GOT3 (cell line): ENCODE data around the gene DOP1A.
"Not testable (repeated sequence)": the region's sequence is repeated elsewhere in the genome, so short reads cannot be mapped to it uniquely, and the experiment has no call there.

Experiments used
- DNase-seq: peaks from one replicate; lab custom pipeline; 2025; ENCODE audit warnings: mixed read lengths; lab: John Stamatoyannopoulos, UW

DOP1A gene

GRCh38 chr6:83151114-83151513, 83.6 kb downstream of the DOP1A start:
- no peak for DNase-seq

GRCh38 chr6:83152913-83153312, 85.4 kb downstream of the DOP1A start:
- no peak for DNase-seq

GRCh38 chr6:83153883-83154521, 86.5 kb downstream of the DOP1A start:
- no peak for DNase-seq

DNA sequence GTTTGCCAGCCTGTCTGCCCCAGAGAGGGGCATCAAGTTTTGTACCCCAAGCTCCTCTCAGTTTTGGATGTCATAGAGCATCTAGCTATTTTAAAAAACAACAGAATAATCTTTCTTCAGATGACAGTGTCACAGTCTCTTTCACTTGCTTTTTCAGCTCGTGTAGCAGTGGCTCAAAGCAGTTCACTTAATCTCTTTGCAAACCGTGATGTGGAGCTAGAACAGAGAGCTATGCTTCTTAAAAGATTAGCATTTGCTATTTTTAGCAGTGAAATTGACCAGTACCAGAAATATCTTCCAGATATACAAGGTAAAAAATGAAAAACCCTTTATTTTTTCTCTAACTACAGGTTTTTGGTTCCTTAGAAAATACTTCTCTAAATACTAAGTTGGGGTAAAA, 88.3 kb downstream of the DOP1A start:
- no peak for DNase-seq

DNA sequence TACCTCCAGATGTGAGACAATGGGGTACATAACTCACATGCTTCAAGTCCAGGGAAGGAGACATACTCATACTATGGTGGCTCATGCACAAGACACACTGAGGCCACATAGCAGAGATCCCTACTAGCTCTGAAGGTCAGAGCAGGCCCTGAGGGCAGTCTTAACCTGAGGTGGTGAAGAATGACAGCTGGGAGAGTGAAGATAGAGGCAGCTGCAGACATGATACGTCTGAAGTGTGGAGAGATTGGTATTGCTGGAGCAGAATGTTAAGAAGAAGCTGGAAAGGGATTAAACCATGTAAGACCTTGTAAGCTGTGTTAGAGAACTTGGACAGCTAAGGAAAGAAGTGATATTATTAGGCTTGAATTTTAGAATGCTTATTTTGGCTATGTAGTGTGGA, 92.7 kb downstream of the DOP1A start:
- no peak for DNase-seq

DNA sequence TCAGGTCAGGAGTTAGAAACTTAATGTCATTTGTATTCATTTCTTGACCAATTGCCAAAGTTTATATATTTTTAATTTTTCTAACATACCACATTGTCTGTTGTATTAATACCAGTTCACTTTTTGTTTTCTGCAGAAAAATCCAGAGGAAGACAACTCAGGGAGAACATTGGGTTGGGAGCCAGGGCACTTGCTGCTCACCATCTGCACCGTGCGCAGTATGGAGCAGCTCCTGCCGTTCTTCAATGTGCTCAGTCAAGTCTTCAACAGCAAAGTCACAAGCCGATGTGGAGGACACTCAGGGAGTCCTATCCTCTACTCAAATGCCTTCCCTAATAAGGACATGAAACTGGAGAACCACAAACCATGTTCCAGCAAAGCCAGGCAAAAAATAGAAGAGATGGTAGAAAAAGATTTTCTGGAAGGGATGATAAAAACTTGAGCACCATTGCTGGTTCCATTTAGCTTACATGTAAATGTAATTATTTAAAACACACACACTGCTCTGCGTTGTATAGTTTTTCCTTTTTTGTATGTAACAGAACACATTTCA, 100.3 kb downstream of the DOP1A start:
- DNase-seq: no peak

DNA sequence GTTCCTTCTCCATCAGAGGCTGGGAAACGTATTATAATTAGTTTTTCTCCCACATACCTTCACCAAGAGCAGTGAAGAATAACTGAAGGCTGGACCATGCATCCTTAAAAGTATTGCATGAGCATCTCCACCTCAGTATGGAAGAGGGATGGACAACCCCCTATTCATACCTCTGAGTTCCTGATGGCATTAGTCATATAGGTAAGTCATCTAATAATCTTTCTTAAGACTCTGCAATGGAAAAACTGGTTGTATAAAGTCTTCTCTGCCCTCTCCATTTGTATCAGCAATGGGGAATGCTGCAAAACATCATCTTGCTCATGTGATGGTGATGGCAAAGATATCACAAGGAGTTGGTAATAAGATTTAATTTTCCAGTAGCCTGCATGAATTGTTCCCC, 101.1 kb downstream of the DOP1A start:
- DNase-seq: no peak

- no peak for DNase-seq
These were observed 101.6 kb downstream of the DOP1A start for GRCh38 chr6:83169106-83169505.

DNA sequence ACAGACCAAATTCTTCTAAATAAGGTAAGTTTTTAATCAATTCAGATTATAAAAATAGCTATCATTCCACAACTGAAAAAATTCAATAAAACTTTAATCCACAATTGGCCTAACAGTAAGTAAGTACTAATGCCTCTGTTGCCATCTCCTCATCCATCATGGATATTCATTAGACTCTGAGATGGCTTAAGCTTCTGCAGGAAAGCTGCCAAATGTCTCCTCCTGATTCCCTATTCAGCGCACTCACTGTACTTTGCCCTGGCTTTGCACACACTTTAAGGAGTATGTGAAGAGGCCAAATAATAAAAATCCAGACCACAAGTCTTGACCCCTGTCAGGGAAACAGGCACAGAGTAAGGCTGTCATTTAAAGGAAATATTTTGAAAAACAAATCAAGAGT, 102.0 kb downstream of the DOP1A start:
- DNase-seq: no peak

GRCh38 chr6:83176246-83176645, 108.8 kb downstream of the DOP1A start:
- DNase-seq: no peak

DNA sequence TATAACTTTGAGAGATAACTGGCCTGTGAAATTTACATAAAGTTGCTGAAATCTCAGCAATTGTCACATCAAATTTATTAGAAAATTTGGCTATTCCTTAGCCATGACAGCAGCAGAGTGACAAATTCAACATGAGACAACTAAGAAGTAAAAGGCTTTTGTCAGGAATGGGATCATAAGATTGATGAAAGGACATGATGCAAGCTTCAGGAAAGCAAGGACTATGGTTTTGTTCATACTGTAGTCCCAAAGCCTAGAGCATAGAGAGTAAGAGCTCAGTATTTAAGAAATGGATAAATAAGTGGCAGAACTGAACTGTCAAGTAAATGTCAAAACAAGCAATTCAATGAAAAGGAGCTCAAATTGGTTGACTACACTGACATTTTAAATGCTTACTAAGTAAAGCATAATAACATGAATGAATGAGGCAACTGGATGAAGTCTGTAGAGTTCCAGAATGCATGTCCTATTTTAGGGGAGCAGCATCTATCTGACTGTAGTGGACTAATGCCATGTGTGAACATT, 113.0 kb downstream of the DOP1A start:
- no peak for DNase-seq

GRCh38 chr6:83182114-83182513, 114.6 kb downstream of the DOP1A start:
- DNase-seq: no peak

- DNase-seq: peak; percentile 8
These were observed 115.8 kb downstream of the DOP1A start for GRCh38 chr6:83183082-83183828.

DNA sequence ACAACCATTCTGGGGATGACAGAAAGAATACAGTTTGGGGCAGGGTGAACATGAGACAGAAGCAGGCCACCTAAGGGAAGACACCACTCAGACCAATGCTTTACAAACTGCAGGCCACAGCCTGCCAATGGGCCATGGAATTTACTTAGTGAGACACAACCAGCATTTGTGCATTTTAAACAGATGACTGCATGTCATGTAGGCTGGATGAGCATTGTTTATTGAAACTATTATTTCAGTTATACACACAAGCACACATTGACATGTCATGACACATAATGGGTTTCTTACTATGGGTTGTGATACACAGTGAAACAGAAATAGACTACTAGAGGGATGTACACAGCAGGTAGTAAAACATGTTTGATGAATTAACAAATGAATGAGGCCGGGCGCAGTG, 117.6 kb downstream of the DOP1A start:
- no peak for DNase-seq

DNA sequence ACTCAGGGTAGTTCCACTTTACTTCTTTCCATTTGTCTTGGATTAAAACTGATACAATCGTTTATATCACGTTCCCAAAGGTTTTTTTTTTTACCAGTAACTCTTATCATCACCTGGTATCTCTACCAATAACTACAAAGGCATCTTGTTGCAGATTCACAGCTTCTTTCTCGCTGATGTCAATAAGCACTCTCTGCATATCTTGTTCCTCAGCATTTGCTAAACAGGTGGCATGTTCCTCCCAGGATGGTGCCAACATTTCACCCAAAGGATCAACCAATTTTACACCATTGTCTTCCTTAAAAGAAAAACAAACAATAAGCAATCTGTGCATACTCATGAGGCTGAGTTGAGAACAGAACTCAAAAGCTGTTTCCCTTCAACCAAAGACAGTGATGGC, 121.0 kb downstream of the DOP1A start:
- no peak for DNase-seq

- DNase-seq: no peak
These were observed 123.2 kb downstream of the DOP1A start for GRCh38 chr6:83190626-83191025.

DNA sequence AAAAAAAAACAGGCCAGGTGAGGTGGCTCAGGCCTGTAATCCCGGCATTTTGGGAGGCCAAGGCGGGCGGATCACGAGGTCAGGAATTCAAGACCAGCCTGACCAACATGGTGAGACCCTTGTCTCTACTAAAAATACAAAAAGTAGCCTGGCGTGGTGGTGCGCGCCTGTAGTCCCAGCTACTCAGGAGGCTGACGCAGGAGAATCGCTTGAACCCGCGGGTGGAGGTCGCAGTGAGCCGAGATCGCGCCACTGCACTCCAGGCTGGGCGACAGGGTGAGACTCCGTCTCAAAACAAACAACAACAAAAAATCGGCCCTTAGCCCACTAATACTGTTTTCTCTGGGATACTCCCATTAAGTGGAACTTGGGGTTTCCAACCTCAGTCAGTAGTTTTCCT, 124.5 kb downstream of the DOP1A start:
- DNase-seq: not testable (repeated sequence)

GRCh38 chr6:83192456-83192855, 125.0 kb downstream of the DOP1A start:
- DNase-seq: no peak

DNA sequence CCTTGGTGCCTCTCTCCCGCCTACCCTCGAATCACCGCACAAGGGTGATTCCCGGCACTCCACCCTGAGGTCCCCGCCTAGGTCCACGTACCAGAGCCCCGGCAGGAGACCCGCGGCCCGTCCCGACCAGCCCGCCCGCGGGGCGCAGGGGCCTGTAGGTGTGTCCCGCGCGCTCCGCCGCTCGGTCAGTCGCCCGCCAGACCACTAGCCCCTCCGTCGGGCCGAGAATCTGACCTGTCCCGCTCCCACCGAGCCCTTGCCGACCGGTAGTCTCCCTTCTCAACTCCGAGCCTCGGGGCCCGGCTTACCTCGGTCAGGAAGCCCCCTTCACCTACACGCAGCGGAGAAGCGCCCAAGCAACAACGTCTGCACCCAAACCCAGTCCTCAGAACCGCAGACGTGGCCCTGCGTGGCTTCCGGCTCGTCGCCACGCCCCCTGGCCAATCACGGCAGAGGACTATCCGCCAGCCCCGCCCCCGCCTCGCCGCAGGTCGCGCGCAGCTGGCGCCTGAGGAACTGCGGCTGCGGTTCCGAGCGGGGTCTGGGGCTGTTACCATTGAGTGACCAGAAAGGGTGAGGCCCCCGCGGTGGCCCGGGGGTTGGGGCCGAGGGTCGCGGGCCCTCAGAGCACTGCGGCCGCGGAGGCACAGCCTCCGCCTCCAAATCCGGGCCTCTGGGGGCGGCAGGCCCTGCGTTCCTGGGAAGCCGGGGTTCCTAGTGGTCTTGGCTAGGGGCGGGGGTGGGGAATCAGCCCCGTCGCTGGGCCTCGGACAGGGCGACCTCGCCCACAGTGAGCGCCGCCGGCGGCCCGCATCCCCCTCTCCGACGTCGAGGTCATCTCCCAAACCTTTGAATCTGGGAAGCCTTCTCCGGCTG, 125.6 kb downstream of the DOP1A start, which contains the start of the genes PGM3 and RWDD2A:
TSS of gene PGM3 (minus strand) at position 395 of the 876 bp plus-strand sequence. CDS start 2,253 bp downstream, outside the sequence.
TSS of gene RWDD2A (plus strand) at position 487 of the 876 bp plus-strand sequence. CDS start 1,095 bp downstream, outside the sequence.
- DNase-seq: peak; percentile 53

DNA sequence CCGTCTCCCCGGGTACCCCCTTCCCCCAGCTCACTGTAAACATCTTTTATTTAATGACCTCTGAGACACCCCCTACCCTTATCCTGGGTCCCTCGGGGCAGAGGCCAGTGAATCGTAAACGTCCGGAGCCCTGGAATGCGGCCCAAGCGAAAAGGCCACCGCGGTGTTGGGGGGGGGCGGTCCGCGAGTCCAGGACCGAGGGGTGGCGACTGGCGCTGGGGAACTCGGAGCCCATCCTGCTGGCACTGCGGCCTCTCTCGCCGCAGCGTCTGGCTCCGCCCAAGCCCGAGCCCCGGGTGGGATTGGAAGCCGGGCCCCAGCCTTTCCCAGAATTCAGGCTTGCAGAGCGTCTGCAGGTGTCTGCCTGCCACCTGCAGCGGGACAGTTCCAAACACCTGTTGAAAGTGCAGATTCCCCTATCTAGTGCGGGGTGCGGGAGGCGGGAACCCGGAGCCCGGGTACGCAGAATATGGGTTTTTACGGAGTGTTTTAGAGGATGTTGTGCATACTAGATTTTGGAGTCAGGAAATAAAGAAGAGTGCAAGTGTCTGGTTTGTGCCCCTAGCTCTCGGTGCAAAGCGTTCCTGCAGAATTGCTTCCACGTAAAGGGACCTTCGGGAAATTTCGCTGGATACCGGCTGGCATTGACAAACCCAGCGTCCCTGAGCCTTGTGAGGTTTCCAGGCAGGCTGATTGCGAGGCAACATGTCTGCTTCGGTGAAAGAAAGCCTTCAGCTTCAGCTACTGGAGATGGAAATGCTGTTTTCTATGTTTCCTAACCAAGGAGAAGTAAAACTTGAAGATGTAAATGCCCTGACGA, 126.5 kb downstream of the DOP1A start:
- no peak for DNase-seq
